OCI-LY1 (cell line): ENCODE data around the gene MYCBP.

Experiments
- H2AFZ ChIP-seq: fragments of 200-600 bp; sonication (generic), shearing (Covaris generic); 2 replicates; pipeline ENCODE4 v1.6.0; 2014; ENCODE audit warnings: antibody characterized with exemption, mild to moderate bottlenecking, low read length
- H3F3A ChIP-seq: fragments of 200-600 bp; sonication (generic), shearing (Covaris generic); 2 replicates; pipeline ENCODE4 v1.6.0; 2014; ENCODE audit warnings: mild to moderate bottlenecking, antibody characterized with exemption, low read length, moderate library complexity; ENCODE audit not compliant: insufficient read depth
- H3K27ac ChIP-seq: fragments of 200-600 bp; sonication (generic); 2 replicates; pipeline ENCODE4 v1.5.1; 2014; ENCODE audit warnings: low read length, mixed run types, mild to moderate bottlenecking, low read depth; ENCODE audit not compliant: poor library complexity, severe bottlenecking
- H3K27me3 ChIP-seq: fragments of 200-600 bp; sonication (generic); 2 replicates; pipeline ENCODE4 v1.6.0; 2014; ENCODE audit warnings: antibody characterized with exemption, mild to moderate bottlenecking, low read length, moderate library complexity; ENCODE audit not compliant: insufficient read depth
- H3K36me3 ChIP-seq: fragments of 200-600 bp; sonication (generic); 2 replicates; pipeline ENCODE4 v1.6.1; 2014; ENCODE audit warnings: mild to moderate bottlenecking, antibody characterized with exemption, low read length, moderate library complexity, mixed read lengths; ENCODE audit not compliant: insufficient read depth
- H3K4me1 ChIP-seq: fragments of 200-600 bp; sonication (generic); 2 replicates; pipeline ENCODE4 v1.5.1; 2014; ENCODE audit warnings: mild to moderate bottlenecking, low read length, moderate library complexity; ENCODE audit not compliant: insufficient read depth, severe bottlenecking
- H3K4me2 ChIP-seq: fragments of 200-600 bp; sonication (generic), shearing (Covaris generic); 2 replicates; pipeline ENCODE4 v1.6.1; 2014; ENCODE audit warnings: low read length
- H3K4me3 ChIP-seq: fragments of 200-600 bp; sonication (generic); 2 replicates; pipeline ENCODE4 v1.5.1; 2014; ENCODE audit warnings: low read length, low read depth, mild to moderate bottlenecking, mixed read lengths; ENCODE audit not compliant: poor library complexity, severe bottlenecking
- H3K79me2 ChIP-seq: fragments of 200-600 bp; shearing (Covaris generic); 2 replicates; pipeline ENCODE4 v1.6.1; 2016; ENCODE audit warnings: mixed run types, low read length, mixed read lengths; ENCODE audit not compliant: insufficient read depth
- H3K9ac ChIP-seq: fragments of 200-600 bp; sonication (generic), shearing (Covaris generic); 2 replicates; pipeline ENCODE4 v1.6.1; 2014; ENCODE audit warnings: mild to moderate bottlenecking, low read length, mixed read lengths
- H3K9me2 ChIP-seq: fragments of 200-600 bp; sonication (generic), shearing (Covaris generic); 2 replicates; pipeline ENCODE4 v1.6.1; 2014; ENCODE audit warnings: low read depth, mild to moderate bottlenecking, low read length, mixed read lengths
- H3K9me3 ChIP-seq: fragments of 200-600 bp; shearing (Covaris generic); 2 replicates; pipeline ENCODE4 v1.6.1; 2014; ENCODE audit warnings: low read length, mixed read lengths
- H4K20me1 ChIP-seq: fragments of 200-600 bp; sonication (generic), shearing (Covaris generic); 2 replicates; pipeline ENCODE4 v1.6.0; 2016; ENCODE audit warnings: mild to moderate bottlenecking, low read length; ENCODE audit not compliant: insufficient read depth
- CTCF ChIP-seq: fragments of 200-600 bp; sonication (generic), shearing (Covaris generic); IDR thresholded peaks from 2 replicates; pipeline ENCODE4 v1.5.1; 2017; ENCODE audit warnings: mild to moderate bottlenecking, antibody characterized with exemption, low read length, moderate library complexity, mixed read lengths
- EZH2 ChIP-seq: fragments of 200-600 bp; sonication (generic), shearing (Covaris generic); IDR thresholded peaks from 2 replicates; pipeline ENCODE4 v1.8.0; 2017; ENCODE audit warnings: borderline replicate concordance, mixed run types, mild to moderate bottlenecking, antibody characterized with exemption, low read length, moderate library complexity, mixed read lengths

The MYCBP gene

GRCh38 chr1:38814984-38815464 lies 58.1 kb downstream of the MYCBP start:
- H3K4me1 ChIP-seq = no peaks in the 10 kb centered on the region
- no peak overlapping the region for H3K4me2 ChIP-seq
- no peaks in the 10 kb centered on the region for H3K9me3 ChIP-seq
- no peak overlapping the region for H3K27ac ChIP-seq
- H3K79me2 ChIP-seq = no peaks in the 10 kb centered on the region
- H3K4me3 ChIP-seq = no peak overlapping the region
- H3K27me3 ChIP-seq = 0 out of 2 replicates have a peak, but pooled peaks cover 4% of the 10 kb centered on the region
- TF ChIP-seq EZH2 (no peak), CTCF (no peak)
- H4K20me1 ChIP-seq = no peaks in the 10 kb centered on the region
- no peaks in the 10 kb centered on the region for H3K36me3 ChIP-seq
- H3K9ac ChIP-seq = no peak overlapping the region
- H2AFZ ChIP-seq = no peak overlapping the region
- no peaks in the 10 kb centered on the region for H3K9me2 ChIP-seq
- no peaks in the 10 kb centered on the region for H3F3A ChIP-seq

GRCh38 chr1:38814444-38814983 lies 58.6 kb downstream of the MYCBP start:
- Histone ChIP-seq H2AFZ (no peak overlapping the region), H3K4me2 (no peak overlapping the region), H3K36me3 (no peaks in the 10 kb centered on the region), H3K4me1 (no peaks in the 10 kb centered on the region), H4K20me1 (no peaks in the 10 kb centered on the region), H3K9me3 (no peaks in the 10 kb centered on the region), H3K79me2 (no peaks in the 10 kb centered on the region), H3K9ac (no peak overlapping the region), H3K9me2 (no peaks in the 10 kb centered on the region), H3K4me3 (no peak overlapping the region), H3K27ac (no peak overlapping the region), H3F3A (no peaks in the 10 kb centered on the region), H3K27me3 (0 out of 2 replicates have a peak, but pooled peaks cover 4% of the 10 kb centered on the region)
- TF ChIP-seq EZH2 (no peak), CTCF (no peak)

- no peak overlapping the region for H3K9ac ChIP-seq
- H3F3A ChIP-seq = no peaks in the 10 kb centered on the region
- no peaks in the 10 kb centered on the region for H4K20me1 ChIP-seq
- no peaks in the 10 kb centered on the region for H3K9me2 ChIP-seq
- H3K4me2 ChIP-seq = no peak overlapping the region
- no peaks in the 10 kb centered on the region for H3K4me1 ChIP-seq
- H3K36me3 ChIP-seq = no peaks in the 10 kb centered on the region
- TF ChIP-seq CTCF = no peak
- TF ChIP-seq EZH2 = no peak
- H3K4me3 ChIP-seq = no peak overlapping the region
- H3K9me3 ChIP-seq = no peaks in the 10 kb centered on the region
- 0 out of 2 replicates have a peak, but pooled peaks cover 4% of the 10 kb centered on the region for H3K27me3 ChIP-seq
- H2AFZ ChIP-seq = no peak overlapping the region
- H3K27ac ChIP-seq = no peak overlapping the region
- H3K79me2 ChIP-seq = no peaks in the 10 kb centered on the region
Measured at GRCh38 chr1:38812981-38813380, 60.2 kb downstream of the MYCBP start.
